Sigmoid colon (tissue), 4 donors: ENCODE data around the gene FBXO8.

Experiments
- POLR2AphosphoS5 ChIP-seq, 4 donors: sonication (generic); formaldehyde crosslinking; IDR thresholded peaks; one replicate each; pipeline ENCODE4 v1.6.1; 2017; ENCODE audit warnings: antibody characterized with exemption in 4 of 4
- TF ChIP-seq, protein P1 (sequence below), 4 experiments: fragments of 450-650 bp in 3 of 4; fragments of 200-600 bp in 1 of 4; IDR thresholded peaks; one replicate each; pipeline ENCODE4 v1.5.1; 2016 to 2019; ENCODE audit warnings: antibody characterized with exemption in 4 of 4, mild to moderate bottlenecking in 3 of 4, moderate library complexity in 2 of 4

GRCh38 chr4:174312993-174313392 is 29.5 kb upstream of the FBXO8 start:
- TF ChIP-seq, protein P1, sequence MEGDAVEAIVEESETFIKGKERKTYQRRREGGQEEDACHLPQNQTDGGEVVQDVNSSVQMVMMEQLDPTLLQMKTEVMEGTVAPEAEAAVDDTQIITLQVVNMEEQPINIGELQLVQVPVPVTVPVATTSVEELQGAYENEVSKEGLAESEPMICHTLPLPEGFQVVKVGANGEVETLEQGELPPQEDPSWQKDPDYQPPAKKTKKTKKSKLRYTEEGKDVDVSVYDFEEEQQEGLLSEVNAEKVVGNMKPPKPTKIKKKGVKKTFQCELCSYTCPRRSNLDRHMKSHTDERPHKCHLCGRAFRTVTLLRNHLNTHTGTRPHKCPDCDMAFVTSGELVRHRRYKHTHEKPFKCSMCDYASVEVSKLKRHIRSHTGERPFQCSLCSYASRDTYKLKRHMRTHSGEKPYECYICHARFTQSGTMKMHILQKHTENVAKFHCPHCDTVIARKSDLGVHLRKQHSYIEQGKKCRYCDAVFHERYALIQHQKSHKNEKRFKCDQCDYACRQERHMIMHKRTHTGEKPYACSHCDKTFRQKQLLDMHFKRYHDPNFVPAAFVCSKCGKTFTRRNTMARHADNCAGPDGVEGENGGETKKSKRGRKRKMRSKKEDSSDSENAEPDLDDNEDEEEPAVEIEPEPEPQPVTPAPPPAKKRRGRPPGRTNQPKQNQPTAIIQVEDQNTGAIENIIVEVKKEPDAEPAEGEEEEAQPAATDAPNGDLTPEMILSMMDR (IDR thresholded peaks at IDR 0.05) = no peak
- no peak for TF ChIP-seq POLR2AphosphoS5 (IDR thresholded peaks at IDR 0.05)
